HEK293 (cell line): ENCODE data around the gene TBL1X.

Source experiments
- CTCF ChIA-PET: fragments of 350-600 bp; formaldehyde crosslinking; extraction: SDS; loops from one replicate; lab custom pipeline; 2021; ENCODE audit warnings: antibody characterized with exemption; lab: Yijun Ruan, JAX
- POLR2A ChIA-PET: fragments of 300-600 bp; formaldehyde crosslinking; extraction: SDS; loops from one replicate; lab custom pipeline; 2020; ENCODE audit warnings: antibody characterized with exemption, inconsistent platforms; lab: Yijun Ruan, JAX
- H3K27ac ChIP-seq: fragments of 200-500 bp; sonication (Bioruptor generic); 2 replicates; pipeline ENCODE4 v1.5.1; 2014; ENCODE audit warnings: low read depth, low read length, control low read depth, inconsistent platforms; ENCODE audit errors: extremely low read depth
- H3K36me3 ChIP-seq, 2 experiments: fragments of 200-500 bp in 1 of 2; sonication (Bioruptor generic) in 1 of 2; 1 replicate in 1 of 2; 2 replicates in 1 of 2; pipeline ENCODE4 v1.5.1; 2014 to 2017; ENCODE audit warnings: inconsistent platforms in 2 of 2, low read length in 2 of 2; ENCODE audit not compliant: control insufficient read depth in 2 of 2, insufficient read depth in 1 of 2
- H3K4me1 ChIP-seq: fragments of 200-500 bp; sonication (Bioruptor generic); 2 replicates; pipeline ENCODE4 v1.5.1; 2014; ENCODE audit warnings: mild to moderate bottlenecking, low read length, inconsistent platforms; ENCODE audit not compliant: control insufficient read depth, insufficient read depth
- H3K4me3 ChIP-seq: 2 replicates; pipeline ENCODE4 v1.5.1; 2011; ENCODE audit warnings: low read depth, mild to moderate bottlenecking, control low read depth, low read length, moderate library complexity
- H3K9me3 ChIP-seq: fragments of 200-500 bp; sonication (Bioruptor generic); 2 replicates; pipeline ENCODE4 v1.5.1; 2014; ENCODE audit warnings: low read depth, low read length, inconsistent platforms; ENCODE audit not compliant: control insufficient read depth, insufficient read depth
- BCL11B ChIP-seq: fragments of 450-650 bp; formaldehyde crosslinking; IDR thresholded peaks from 2 replicates; pipeline ENCODE4 v1.5.1; 2016; ENCODE audit warnings: low read depth, missing biosample characterization, missing genetic modification characterization
- GFI1B ChIP-seq: fragments of 450-650 bp; formaldehyde crosslinking; IDR thresholded peaks from 2 replicates; pipeline ENCODE4 v1.5.1; 2016; ENCODE audit warnings: missing biosample characterization, missing genetic modification characterization
- HIC1 ChIP-seq: fragments of 450-650 bp; formaldehyde crosslinking; IDR thresholded peaks from 2 replicates; pipeline ENCODE4 v1.5.1; 2016; ENCODE audit warnings: missing biosample characterization, missing genetic modification characterization
- TCF7L2 ChIP-seq: IDR thresholded peaks from 2 replicates; pipeline ENCODE4 v1.6.1; 2011; ENCODE audit warnings: low read depth, mild to moderate bottlenecking, inconsistent platforms, low read length, moderate library complexity, borderline replicate concordance
- ZEB2 ChIP-seq: fragments of 450-650 bp; formaldehyde crosslinking; IDR thresholded peaks from 2 replicates; pipeline ENCODE4 v1.5.1; 2016; ENCODE audit warnings: missing biosample characterization, missing genetic modification characterization
- ZNF121 ChIP-seq: fragments of 450-650 bp; formaldehyde crosslinking; IDR thresholded peaks from 2 replicates; pipeline ENCODE4 v1.5.1; 2016; ENCODE audit warnings: missing biosample characterization, missing genetic modification characterization
- ZNF140 ChIP-seq: fragments of 450-650 bp; formaldehyde crosslinking; IDR thresholded peaks from 2 replicates; pipeline ENCODE4 v1.5.1; 2016; ENCODE audit warnings: missing biosample characterization, missing genetic modification characterization
- ZNF169 ChIP-seq: fragments of 450-650 bp; formaldehyde crosslinking; IDR thresholded peaks from 2 replicates; pipeline ENCODE4 v1.5.1; 2016; ENCODE audit warnings: missing biosample characterization, missing genetic modification characterization
- ZNF175 ChIP-seq: fragments of 450-650 bp; formaldehyde crosslinking; IDR thresholded peaks from 2 replicates; pipeline ENCODE4 v1.5.1; 2016; ENCODE audit warnings: missing biosample characterization, missing genetic modification characterization
- ZNF184 ChIP-seq: fragments of 450-650 bp; IDR thresholded peaks from 2 replicates; pipeline ENCODE4 v1.5.1; 2018; ENCODE audit warnings: missing biosample characterization, mild to moderate bottlenecking, missing genetic modification characterization
- ZNF19 ChIP-seq: fragments of 450-650 bp; formaldehyde crosslinking; IDR thresholded peaks from 2 replicates; pipeline ENCODE4; 2016; ENCODE audit warnings: missing biosample characterization, missing genetic modification characterization, low read depth
- ZNF2 ChIP-seq: fragments of 450-650 bp; formaldehyde crosslinking; IDR thresholded peaks from 2 replicates; pipeline ENCODE4 v1.5.1; 2016; ENCODE audit warnings: missing biosample characterization, missing genetic modification characterization
- ZNF223 ChIP-seq: fragments of 450-650 bp; formaldehyde crosslinking; IDR thresholded peaks from 2 replicates; pipeline ENCODE4 v1.5.1; 2016; ENCODE audit warnings: missing biosample characterization, missing genetic modification characterization
- ZNF23 ChIP-seq: fragments of 450-650 bp; formaldehyde crosslinking; IDR thresholded peaks from 2 replicates; pipeline ENCODE4 v1.5.1; 2016; ENCODE audit warnings: missing biosample characterization, missing genetic modification characterization, borderline replicate concordance
- ZNF26 ChIP-seq: fragments of 450-650 bp; formaldehyde crosslinking; IDR thresholded peaks from 2 replicates; pipeline ENCODE4 v1.5.1; 2016; ENCODE audit warnings: missing biosample characterization, missing genetic modification characterization
- ZNF350 ChIP-seq: fragments of 450-650 bp; formaldehyde crosslinking; IDR thresholded peaks from 2 replicates; pipeline ENCODE4 v1.5.0; 2017; ENCODE audit warnings: missing biosample characterization, mild to moderate bottlenecking, missing genetic modification characterization
- ZNF426 ChIP-seq: fragments of 450-650 bp; formaldehyde crosslinking; IDR thresholded peaks from 2 replicates; pipeline ENCODE4 v1.5.1; 2017; ENCODE audit warnings: missing biosample characterization, missing genetic modification characterization, mild to moderate bottlenecking, inconsistent platforms, moderate library complexity
- ZNF513 ChIP-seq: fragments of 450-650 bp; IDR thresholded peaks from 2 replicates; pipeline ENCODE4 v1.5.1; 2018; ENCODE audit warnings: missing biosample characterization, missing genetic modification characterization
- ZNF529 ChIP-seq: fragments of 450-650 bp; formaldehyde crosslinking; IDR thresholded peaks from 2 replicates; pipeline ENCODE4 v1.5.1; 2017; ENCODE audit warnings: missing genetic modification characterization, missing biosample characterization; ENCODE audit not compliant: insufficient replicate concordance
- ZNF561 ChIP-seq: fragments of 450-650 bp; IDR thresholded peaks from 2 replicates; pipeline ENCODE4 v1.5.1; 2018; ENCODE audit warnings: missing biosample characterization, missing genetic modification characterization, borderline replicate concordance
- ZNF571 ChIP-seq: fragments of 450-650 bp; formaldehyde crosslinking; IDR thresholded peaks from 2 replicates; pipeline ENCODE4 v1.5.0; 2017; ENCODE audit warnings: missing biosample characterization, missing genetic modification characterization
- ZNF621 ChIP-seq: fragments of 450-650 bp; formaldehyde crosslinking; IDR thresholded peaks from 2 replicates; pipeline ENCODE4 v1.5.1; 2017; ENCODE audit warnings: missing biosample characterization, missing genetic modification characterization
- ZNF660 ChIP-seq: fragments of 450-650 bp; IDR thresholded peaks from 2 replicates; pipeline ENCODE4 v1.5.1; 2018; ENCODE audit warnings: missing biosample characterization, mild to moderate bottlenecking, missing genetic modification characterization
- TF ChIP-seq, protein P1 (sequence below): fragments of 450-650 bp; formaldehyde crosslinking; conservative IDR thresholded peaks from 2 replicates; pipeline ENCODE4 v1.5.1; 2016; ENCODE audit warnings: low read depth, missing biosample characterization, missing genetic modification characterization
- TF ChIP-seq, protein P2 (sequence below): fragments of 450-650 bp; formaldehyde crosslinking; IDR thresholded peaks from 2 replicates; pipeline ENCODE4 v1.5.1; 2016; ENCODE audit warnings: missing biosample characterization, missing genetic modification characterization

TBL1X gene

GRCh38 chrX:9710332-9710731 is 245.5 kb downstream of the TBL1X start:
- H3K27ac ChIP-seq: no peak overlapping the region
- H3K4me1 ChIP-seq: no peaks in the 10 kb centered on the region
- H3K4me3 ChIP-seq: no peak overlapping the region
- peaks cover 0 to 64% of the 10 kb centered on the region in 2 experiments; a peak in 2 of 3 replicates for H3K36me3 ChIP-seq
- no peak for TF ChIP-seq ZNF660 (tag by site-specific recombination)
- no peak for TF ChIP-seq BCL11B (tag by site-specific recombination)
- TF ChIP-seq, protein P1, sequence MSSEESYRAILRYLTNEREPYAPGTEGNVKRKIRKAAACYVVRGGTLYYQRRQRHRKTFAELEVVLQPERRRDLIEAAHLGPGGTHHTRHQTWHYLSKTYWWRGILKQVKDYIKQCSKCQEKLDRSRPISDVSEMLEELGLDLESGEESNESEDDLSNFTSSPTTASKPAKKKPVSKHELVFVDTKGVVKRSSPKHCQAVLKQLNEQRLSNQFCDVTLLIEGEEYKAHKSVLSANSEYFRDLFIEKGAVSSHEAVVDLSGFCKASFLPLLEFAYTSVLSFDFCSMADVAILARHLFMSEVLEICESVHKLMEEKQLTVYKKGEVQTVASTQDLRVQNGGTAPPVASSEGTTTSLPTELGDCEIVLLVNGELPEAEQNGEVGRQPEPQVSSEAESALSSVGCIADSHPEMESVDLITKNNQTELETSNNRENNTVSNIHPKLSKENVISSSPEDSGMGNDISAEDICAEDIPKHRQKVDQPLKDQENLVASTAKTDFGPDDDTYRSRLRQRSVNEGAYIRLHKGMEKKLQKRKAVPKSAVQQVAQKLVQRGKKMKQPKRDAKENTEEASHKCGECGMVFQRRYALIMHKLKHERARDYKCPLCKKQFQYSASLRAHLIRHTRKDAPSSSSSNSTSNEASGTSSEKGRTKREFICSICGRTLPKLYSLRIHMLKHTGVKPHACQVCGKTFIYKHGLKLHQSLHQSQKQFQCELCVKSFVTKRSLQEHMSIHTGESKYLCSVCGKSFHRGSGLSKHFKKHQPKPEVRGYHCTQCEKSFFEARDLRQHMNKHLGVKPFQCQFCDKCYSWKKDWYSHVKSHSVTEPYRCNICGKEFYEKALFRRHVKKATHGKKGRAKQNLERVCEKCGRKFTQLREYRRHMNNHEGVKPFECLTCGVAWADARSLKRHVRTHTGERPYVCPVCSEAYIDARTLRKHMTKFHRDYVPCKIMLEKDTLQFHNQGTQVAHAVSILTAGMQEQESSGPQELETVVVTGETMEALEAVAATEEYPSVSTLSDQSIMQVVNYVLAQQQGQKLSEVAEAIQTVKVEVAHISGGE (tag by site-specific recombination): no peak
- no peak for TF ChIP-seq HIC1
- no peak for TF ChIP-seq GFI1B (tag by site-specific recombination)
- no peak for TF ChIP-seq ZNF426
- TF ChIP-seq ZNF184 (tag by site-specific recombination): no peak
- TF ChIP-seq ZNF175 (tag by site-specific recombination): no peak
- TF ChIP-seq ZNF19 (tag by site-specific recombination): no peak
- TF ChIP-seq, all 188 proteins: peak for 0
- ChIA-PET POLR2A (no interaction called here), CTCF (interaction anchor here (0.8 kb wide), 1 partner anchor 742 kb away, joined by 6 read pairs; no protein-coding TSS in a partner anchor)
- H3K9me3 ChIP-seq: no peaks in the 10 kb centered on the region

DNA sequence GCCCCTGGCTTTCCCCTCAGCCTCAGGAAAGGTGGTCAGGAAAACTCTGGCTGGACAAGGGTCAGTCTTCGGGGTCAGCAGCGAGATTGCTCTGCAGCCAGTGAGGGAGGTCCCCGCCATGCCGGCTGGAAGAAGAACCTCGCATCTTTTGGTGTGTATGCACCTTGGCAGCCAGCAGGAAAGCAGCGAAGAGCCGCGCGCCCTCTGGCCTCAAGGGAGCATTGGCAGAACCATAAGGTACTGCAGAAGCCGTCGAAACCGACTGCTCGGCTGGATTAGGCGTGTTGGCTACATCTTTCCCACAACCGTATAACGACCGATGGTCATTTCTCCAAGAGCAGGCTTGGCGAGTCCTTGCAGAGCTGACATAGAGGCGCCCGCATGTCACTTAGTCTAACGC is 252.5 kb downstream of the TBL1X start:
- POLR2A ChIA-PET: no interaction called here
- CTCF ChIA-PET: no interaction called here
- H3K27ac ChIP-seq: no peak overlapping the region
- H3K4me1 ChIP-seq: no peaks in the 10 kb centered on the region
- no peaks in the 10 kb centered on the region for H3K9me3 ChIP-seq
- no peak overlapping the region for H3K4me3 ChIP-seq
- peaks cover 0 to 78% of the 10 kb centered on the region in 2 experiments; a peak in 1 of 3 replicates for H3K36me3 ChIP-seq
- TF ChIP-seq ZNF2 (tag by site-specific recombination): no peak
- TF ChIP-seq ZNF561 (tag by site-specific recombination): no peak
- no peak for TF ChIP-seq ZNF140 (tag by site-specific recombination)
- TF ChIP-seq ZNF621 (tag by site-specific recombination): no peak
- no peak for TF ChIP-seq ZNF223
- no peak for TF ChIP-seq ZNF529 (tag by site-specific recombination)
- no peak for TF ChIP-seq ZNF26 (tag by site-specific recombination)
- TF ChIP-seq, protein P2, sequence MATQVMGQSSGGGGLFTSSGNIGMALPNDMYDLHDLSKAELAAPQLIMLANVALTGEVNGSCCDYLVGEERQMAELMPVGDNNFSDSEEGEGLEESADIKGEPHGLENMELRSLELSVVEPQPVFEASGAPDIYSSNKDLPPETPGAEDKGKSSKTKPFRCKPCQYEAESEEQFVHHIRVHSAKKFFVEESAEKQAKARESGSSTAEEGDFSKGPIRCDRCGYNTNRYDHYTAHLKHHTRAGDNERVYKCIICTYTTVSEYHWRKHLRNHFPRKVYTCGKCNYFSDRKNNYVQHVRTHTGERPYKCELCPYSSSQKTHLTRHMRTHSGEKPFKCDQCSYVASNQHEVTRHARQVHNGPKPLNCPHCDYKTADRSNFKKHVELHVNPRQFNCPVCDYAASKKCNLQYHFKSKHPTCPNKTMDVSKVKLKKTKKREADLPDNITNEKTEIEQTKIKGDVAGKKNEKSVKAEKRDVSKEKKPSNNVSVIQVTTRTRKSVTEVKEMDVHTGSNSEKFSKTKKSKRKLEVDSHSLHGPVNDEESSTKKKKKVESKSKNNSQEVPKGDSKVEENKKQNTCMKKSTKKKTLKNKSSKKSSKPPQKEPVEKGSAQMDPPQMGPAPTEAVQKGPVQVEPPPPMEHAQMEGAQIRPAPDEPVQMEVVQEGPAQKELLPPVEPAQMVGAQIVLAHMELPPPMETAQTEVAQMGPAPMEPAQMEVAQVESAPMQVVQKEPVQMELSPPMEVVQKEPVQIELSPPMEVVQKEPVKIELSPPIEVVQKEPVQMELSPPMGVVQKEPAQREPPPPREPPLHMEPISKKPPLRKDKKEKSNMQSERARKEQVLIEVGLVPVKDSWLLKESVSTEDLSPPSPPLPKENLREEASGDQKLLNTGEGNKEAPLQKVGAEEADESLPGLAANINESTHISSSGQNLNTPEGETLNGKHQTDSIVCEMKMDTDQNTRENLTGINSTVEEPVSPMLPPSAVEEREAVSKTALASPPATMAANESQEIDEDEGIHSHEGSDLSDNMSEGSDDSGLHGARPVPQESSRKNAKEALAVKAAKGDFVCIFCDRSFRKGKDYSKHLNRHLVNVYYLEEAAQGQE (tag by site-specific recombination): no peak
- no peak for TF ChIP-seq ZNF121 (tag by site-specific recombination)
- no peak for TF ChIP-seq ZNF571 (tag by site-specific recombination)
- TF ChIP-seq ZEB2 (tag by site-specific recombination): no peak
- no peak for TF ChIP-seq ZNF169
- no peak for TF ChIP-seq ZNF23
- no peak for TF ChIP-seq TCF7L2
- no peak for TF ChIP-seq ZNF513 (tag by site-specific recombination)
- TF ChIP-seq ZNF350: no peak
